SU-DHL-6 (cell line): ENCODE results near the gene KCND3.

Experiments
- H2AFZ ChIP-seq: fragments of 200-600 bp; sonication (generic); 2 replicates; pipeline ENCODE4 v1.6.1; 2014; ENCODE audit warnings: low read depth, mild to moderate bottlenecking, moderate library complexity, mixed read lengths, antibody characterized with exemption, low read length; ENCODE audit not compliant: severe bottlenecking
- H3F3A ChIP-seq: fragments of 200-600 bp; shearing (Covaris generic); 2 replicates; pipeline ENCODE4 v1.6.0; 2016; ENCODE audit warnings: antibody characterized with exemption, mild to moderate bottlenecking; ENCODE audit not compliant: insufficient read depth
- H3K27ac ChIP-seq: fragments of 200-600 bp; sonication (generic); 2 replicates; pipeline ENCODE4 v1.5.1; 2016; ENCODE audit warnings: low read depth, mild to moderate bottlenecking, low read length, moderate library complexity, mixed read lengths
- H3K27me3 ChIP-seq: fragments of 200-600 bp; sonication (generic), shearing (Covaris generic); 2 replicates; pipeline ENCODE4 v1.6.0; 2014; ENCODE audit warnings: mild to moderate bottlenecking, low read length
- H3K36me3 ChIP-seq: fragments of 200-600 bp; sonication (generic); 2 replicates; pipeline ENCODE4 v1.6.1; 2014; ENCODE audit warnings: mild to moderate bottlenecking, low read length, mixed read lengths
- H3K4me2 ChIP-seq: fragments of 300-600, 200-600 bp; shearing (Covaris generic), sonication (generic); 2 replicates; pipeline ENCODE4 v1.6.0; 2014; ENCODE audit warnings: low read length, low read depth, mild to moderate bottlenecking; ENCODE audit not compliant: poor library complexity, severe bottlenecking
- H3K4me3 ChIP-seq: fragments of 200-600 bp; sonication (generic); 2 replicates; pipeline ENCODE4 v1.5.1; 2014; ENCODE audit warnings: antibody characterized with exemption, low read length, mild to moderate bottlenecking, mixed read lengths; ENCODE audit not compliant: insufficient read depth, poor library complexity, severe bottlenecking
- H3K79me2 ChIP-seq: fragments of 200-600 bp; sonication (generic); 2 replicates; pipeline ENCODE4 v1.6.1; 2014; ENCODE audit warnings: mild to moderate bottlenecking, low read length, moderate library complexity; ENCODE audit not compliant: insufficient read depth
- H3K9ac ChIP-seq: fragments of 200-600 bp; sonication (generic); 2 replicates; pipeline ENCODE4 v1.7.0; 2014; ENCODE audit warnings: mild to moderate bottlenecking, low read length
- H3K9me2 ChIP-seq: fragments of 200-600 bp; sonication (generic); replicated peaks from 2 replicates; pipeline ENCODE4 v1.6.1; 2014; ENCODE audit warnings: low read length; ENCODE audit not compliant: insufficient read depth
- H3K9me3 ChIP-seq: fragments of 200-600 bp; sonication (generic); 2 replicates; pipeline ENCODE4 v1.6.1; 2014; ENCODE audit warnings: low read length, mixed read lengths; ENCODE audit not compliant: insufficient read depth
- H4K20me1 ChIP-seq: fragments of 200-600 bp; sonication (generic); 2 replicates; pipeline ENCODE4 v1.6.1; 2014; ENCODE audit warnings: low read depth, mild to moderate bottlenecking, antibody characterized with exemption, low read length, moderate library complexity, mixed read lengths
- CTCF ChIP-seq: fragments of 200-600 bp; sonication (generic); IDR thresholded peaks from one replicate; pipeline ENCODE4 v1.5.1; 2017; ENCODE audit warnings: antibody characterized with exemption, mild to moderate bottlenecking, low read length, moderate library complexity; ENCODE audit not compliant: insufficient read depth, poor library complexity, severe bottlenecking
- EZH2phosphoT487 ChIP-seq: fragments of 200-600 bp; sonication (generic), shearing (Covaris generic); conservative IDR thresholded peaks from 2 replicates; pipeline ENCODE4 v1.6.1; 2018; ENCODE audit warnings: mild to moderate bottlenecking, antibody characterized with exemption, low read length, moderate library complexity, mixed read lengths

Gene KCND3

GRCh38 chr1:111976842-111977241 lies 12.6 kb downstream of the KCND3 start:
- H3K27me3 ChIP-seq = no peaks in the 10 kb centered on the region

GRCh38 chr1:111976332-111976731 lies 13.1 kb downstream of the KCND3 start:
- no peaks in the 10 kb centered on the region for H3K9me3 ChIP-seq
- no peak overlapping the region for H3K4me3 ChIP-seq
- no peaks in the 10 kb centered on the region for H3K36me3 ChIP-seq
- no peak overlapping the region for H3K27ac ChIP-seq
- H3K9ac ChIP-seq = no peak overlapping the region
- H3K27me3 ChIP-seq = no peaks in the 10 kb centered on the region
- H3K9me2 ChIP-seq = no peaks in the 10 kb centered on the region
- H4K20me1 ChIP-seq = no peaks in the 10 kb centered on the region
- TF ChIP-seq EZH2phosphoT487 (no peak), CTCF (no peak)
- no peak overlapping the region for H3K4me2 ChIP-seq
- H3F3A ChIP-seq = no peaks in the 10 kb centered on the region
- H2AFZ ChIP-seq = no peak overlapping the region
- H3K79me2 ChIP-seq = no peaks in the 10 kb centered on the region

More at GRCh38 chr1:111976842-111977241, 12.6 kb downstream of the KCND3 start:
- Histone ChIP-seq H3K36me3 (no peaks in the 10 kb centered on the region), H3F3A (no peaks in the 10 kb centered on the region), H3K4me3 (no peak overlapping the region), H3K4me2 (no peak overlapping the region), H3K27ac (no peak overlapping the region), H3K79me2 (no peaks in the 10 kb centered on the region), H4K20me1 (no peaks in the 10 kb centered on the region), H3K9ac (no peak overlapping the region), H2AFZ (no peak overlapping the region), H3K9me3 (no peaks in the 10 kb centered on the region), H3K9me2 (no peaks in the 10 kb centered on the region)
- no peak for TF ChIP-seq CTCF
- no peak for TF ChIP-seq EZH2phosphoT487

GRCh38 chr1:111973150-111973790 lies 16.2 kb downstream of the KCND3 start:
- TF ChIP-seq CTCF (no peak), EZH2phosphoT487 (no peak)
- no peaks in the 10 kb centered on the region for H3K9me2 ChIP-seq
- no peak overlapping the region for H3K4me3 ChIP-seq
- no peaks in the 10 kb centered on the region for H3F3A ChIP-seq
- H3K27ac ChIP-seq = no peak overlapping the region
- H3K36me3 ChIP-seq = no peaks in the 10 kb centered on the region
- no peak overlapping the region for H3K9ac ChIP-seq
- no peaks in the 10 kb centered on the region for H3K9me3 ChIP-seq
- no peak overlapping the region for H3K4me2 ChIP-seq
- no peaks in the 10 kb centered on the region for H4K20me1 ChIP-seq
- no peak overlapping the region for H2AFZ ChIP-seq
- no peaks in the 10 kb centered on the region for H3K79me2 ChIP-seq
- no peaks in the 10 kb centered on the region for H3K27me3 ChIP-seq
